ENCODE results near the gene RNF151.

DNA sequence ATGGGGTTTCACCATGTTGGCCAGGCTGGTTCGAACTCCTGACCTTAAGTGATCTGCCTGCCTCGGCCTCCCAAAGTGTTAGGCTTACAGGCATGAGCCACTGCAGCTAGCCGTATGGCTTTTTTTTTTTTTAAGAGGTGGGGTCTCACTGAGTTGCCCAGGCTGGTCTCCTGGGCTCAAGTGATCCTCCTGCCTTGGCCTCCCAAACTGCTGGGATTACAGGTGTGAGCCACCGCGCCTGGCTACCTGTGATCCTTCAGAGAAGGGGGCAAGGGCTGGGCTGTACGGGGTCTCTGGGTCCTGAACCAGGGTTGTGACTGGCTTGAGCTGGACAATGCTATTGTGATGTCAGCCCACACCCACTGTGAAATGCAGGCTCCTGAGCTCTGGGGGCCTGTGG, at the start of gene RNF151:
- TF ChIP-seq CTCF (IDR thresholded peaks at IDR 0.05) (no peak), POLR2A (IDR thresholded peaks at IDR 0.05) (no peak), POLR2AphosphoS5 (IDR thresholded peaks at IDR 0.05) (no peak)
